PC-9 (cell line): ENCODE data around the gene HGS. TPM values are rescaled to one million over a fixed set of nuclear protein-coding genes. Genes with fewer than 3 reads are reported as not detected.

ENCODE experiments used
- BruUV-seq: library from RNA; stranded (reverse); fragments of 400-500 nt; replicated peaks from 2 replicates; lab custom pipeline; 2021; lab: Mats Ljungman, UMichigan
- CTCF ChIA-PET: fragments of 300-600 bp; sonication (Branson Sonifier 250); formaldehyde crosslinking; loops from one replicate; lab custom pipeline; 2022; ENCODE audit warnings: antibody characterized with exemption; lab: Charles Lee
- POLR2A ChIA-PET: fragments of 300-600 bp; sonication (Branson Sonifier 250); formaldehyde crosslinking; loops from one replicate; lab custom pipeline; 2022; ENCODE audit warnings: antibody characterized with exemption; ENCODE audit not compliant: unreplicated experiment; lab: Charles Lee
- DNase-seq, 2 experiments: peaks; one replicate each; pipeline versions ENCODE4 v3.0.0 to v3.0.0-alpha.2; 2015 to 2022; ENCODE audit warnings: mixed read lengths in 1 of 2
- H2AFZ ChIP-seq: fragments of 200-600 bp; sonication (generic); 2 replicates; pipeline ENCODE4 v1.8.1; 2017; ENCODE audit warnings: antibody characterized with exemption
- H3F3A ChIP-seq: fragments of 200-600 bp; sonication (generic); 2 replicates; pipeline ENCODE4 v1.8.1; 2017; ENCODE audit warnings: antibody characterized with exemption, mild to moderate bottlenecking, low read depth; ENCODE audit not compliant: insufficient read depth
- H3K27ac ChIP-seq: fragments of 200-600 bp; sonication (generic); 2 replicates; pipeline ENCODE4 v1.6.1; 2016; ENCODE audit warnings: mixed run types
- H3K27me3 ChIP-seq: fragments of 200-600 bp; sonication (generic); 2 replicates; pipeline ENCODE4 v1.6.1; 2016; ENCODE audit warnings: low read depth, mixed run types; ENCODE audit not compliant: insufficient read depth
- H3K36me3 ChIP-seq: fragments of 200-600 bp; sonication (generic); 2 replicates; pipeline ENCODE4 v1.6.1; 2016; ENCODE audit warnings: low read depth, mixed run types
- H3K4me1 ChIP-seq: fragments of 200-600 bp; sonication (generic); replicated peaks from 2 replicates; pipeline ENCODE4 v1.6.1; 2016; ENCODE audit warnings: mixed run types; ENCODE audit not compliant: insufficient read depth
- H3K4me2 ChIP-seq: fragments of 200-600 bp; sonication (generic); 2 replicates; pipeline ENCODE4 v1.6.1; 2017; ENCODE audit warnings: mixed run types
- H3K4me3 ChIP-seq: fragments of 200-600 bp; sonication (generic); 2 replicates; pipeline ENCODE4 v1.6.1; 2016; ENCODE audit warnings: mixed run types
- H3K79me2 ChIP-seq: fragments of 200-600 bp; sonication (generic); 2 replicates; pipeline ENCODE4 v1.6.1; 2017; ENCODE audit warnings: low read depth, mixed run types
- H3K9me2 ChIP-seq: fragments of 200-600 bp; sonication (generic); 2 replicates; pipeline ENCODE4 v1.8.1; 2017; ENCODE audit warnings: mild to moderate bottlenecking; ENCODE audit not compliant: insufficient read depth
- H3K9me3 ChIP-seq: fragments of 200-600 bp; sonication (generic); 2 replicates; pipeline ENCODE4 v1.8.1; 2016; ENCODE audit warnings: low read depth; ENCODE audit not compliant: insufficient read depth
- H4K20me1 ChIP-seq: fragments of 200-600 bp; sonication (generic); 2 replicates; pipeline ENCODE4 v1.8.1; 2017; ENCODE audit not compliant: insufficient read depth
- CTCF ChIP-seq: fragments of 200-600 bp; sonication (generic); conservative IDR thresholded peaks from 2 replicates; pipeline ENCODE4 v1.6.1; 2017; ENCODE audit warnings: mixed run types, antibody characterized with exemption, mild to moderate bottlenecking, moderate library complexity
- EZH2 ChIP-seq: fragments of 200-600 bp; sonication (generic); IDR thresholded peaks from 2 replicates; pipeline ENCODE4 v1.8.0; 2017; ENCODE audit warnings: antibody characterized with exemption, low read depth
- intact Hi-C: fragments of 100-400 bp; cut with micrococcal nuclease; formaldehyde crosslinking; loops from one replicate; pipeline ENCODE4 v1.10.0; 2022; ENCODE audit not compliant: unreplicated experiment
- microRNA-seq: library from miRNA; unstranded; fragments of <30 nt; microRNA quantifications from one replicate; pipeline ENCODE4 v1.2.0, GENCODE V29; 2021; ENCODE audit warnings: borderline number of aligned reads, borderline replicate concordance
- total RNA-seq: library from RNA; stranded (reverse); gene quantifications from 2 replicates; pipeline ENCODE4 v1.2.3, GENCODE V29; 2021

The HGS gene
- total RNA-seq, 1 experiment from 2014 or later = 166 TPM

- intact Hi-C loops = no loop called here
- Histone ChIP-seq H3K4me3 (no peak overlapping the region), H3K4me2 (no peak overlapping the region), H3K9me2 (no peaks in the 10 kb centered on the region), H2AFZ (no peak overlapping the region), H3K9me3 (no peaks in the 10 kb centered on the region), H3K79me2 (no peaks in the 10 kb centered on the region), H3K36me3 (no peaks in the 10 kb centered on the region), H3K27ac (no peak overlapping the region), H3K27me3 (no peaks in the 10 kb centered on the region), H3K4me1 (no peaks in the 10 kb centered on the region), H3F3A (no peaks in the 10 kb centered on the region), H4K20me1 (no peaks in the 10 kb centered on the region)
- TF ChIP-seq EZH2 (no peak), CTCF (no peak)
- CTCF ChIA-PET = no interaction called here
- POLR2A ChIA-PET = no interaction called here
- BruUV-seq = no TSS peak
- DNase-seq = no peak
These were observed 56.7 kb downstream of the HGS start for GRCh38 chr17:81740395-81740961.

GRCh38 chr17:81741049-81741593, 57.3 kb downstream of the HGS start:
- Histone ChIP-seq H2AFZ (no peak overlapping the region), H3F3A (no peaks in the 10 kb centered on the region), H3K4me2 (no peak overlapping the region), H3K4me1 (no peaks in the 10 kb centered on the region), H3K4me3 (no peak overlapping the region), H3K9me2 (no peaks in the 10 kb centered on the region), H3K36me3 (no peaks in the 10 kb centered on the region), H4K20me1 (no peaks in the 10 kb centered on the region), H3K27me3 (no peaks in the 10 kb centered on the region), H3K79me2 (no peaks in the 10 kb centered on the region), H3K27ac (no peak overlapping the region), H3K9me3 (no peaks in the 10 kb centered on the region)
- no peak for DNase-seq
- no TSS peak for BruUV-seq
- POLR2A ChIA-PET = no interaction called here
- TF ChIP-seq CTCF = no peak
- no peak for TF ChIP-seq EZH2
- CTCF ChIA-PET = no interaction called here
- intact Hi-C loops = no loop called here

- H3K79me2 ChIP-seq = no peaks in the 10 kb centered on the region
- CTCF ChIA-PET = no interaction called here
- H3K4me2 ChIP-seq = no peak overlapping the region
- intact Hi-C loops = no loop called here
- no TSS peak for BruUV-seq
- H2AFZ ChIP-seq = no peak overlapping the region
- H3F3A ChIP-seq = no peaks in the 10 kb centered on the region
- no peaks in the 10 kb centered on the region for H3K4me1 ChIP-seq
- no peaks in the 10 kb centered on the region for H3K27me3 ChIP-seq
- DNase-seq = no peak
- H3K9me3 ChIP-seq = no peaks in the 10 kb centered on the region
- H3K9me2 ChIP-seq = no peaks in the 10 kb centered on the region
- no peaks in the 10 kb centered on the region for H3K36me3 ChIP-seq
- no peak overlapping the region for H3K27ac ChIP-seq
- TF ChIP-seq CTCF (no peak), EZH2 (no peak)
- no peaks in the 10 kb centered on the region for H4K20me1 ChIP-seq
- POLR2A ChIA-PET = no interaction called here
- no peak overlapping the region for H3K4me3 ChIP-seq
These were observed 58.0 kb downstream of the HGS start for GRCh38 chr17:81741594-81742452.

Small RNA genes lying within 50 kb of the gene (microRNA-seq; reads per million reads assigned to microRNA genes)
- gene MIR6786 = not detected

Other genes with a start within 250 kb of the HGS start
- gene ACTG1, start 171.2 kb upstream of the HGS start, total RNA-seq = 3,629 and 4,502 TPM in 2 replicates
- 4.3 and 11.5 TPM in 2 replicates for gene FSCN2, start 155.6 kb upstream of the HGS start, total RNA-seq
- 34.0 and 43.8 TPM in 2 replicates for gene FAAP100, start 131.7 kb upstream of the HGS start, total RNA-seq
- gene NPLOC4, start 46.9 kb upstream of the HGS start, total RNA-seq = 154 and 208 TPM in 2 replicates
- 8.6 and 15.0 TPM in 2 replicates for gene TSPAN10, start 46.8 kb upstream of the HGS start, total RNA-seq
- 0.68 and 1.3 TPM in 2 replicates for gene PDE6G, start 27.5 kb upstream of the HGS start, total RNA-seq
- 40.2 and 66.0 TPM in 2 replicates for gene OXLD1, start 17.4 kb upstream of the HGS start, total RNA-seq
- 29.3 and 30.0 TPM in 2 replicates for gene CCDC137, start 17.3 kb upstream of the HGS start, total RNA-seq
- 41.7 and 48.3 TPM in 2 replicates for gene ARL16, start 214 bp upstream of the HGS start, total RNA-seq
- 98.6 and 142 TPM in 2 replicates for gene MRPL12, start 19.4 kb downstream of the HGS start, total RNA-seq
- 83.6 and 86.5 TPM in 2 replicates for gene SLC25A10, start 28.3 kb downstream of the HGS start, total RNA-seq
- gene GCGR, start 120.1 kb downstream of the HGS start, total RNA-seq = not detected in 2 replicates
- 53.8 and 84.0 TPM in 2 replicates for gene MCRIP1, start 149.3 kb downstream of the HGS start, total RNA-seq
- gene PPP1R27, start 151.0 kb downstream of the HGS start, total RNA-seq = not detected in 2 replicates
- gene P4HB, start 176.5 kb downstream of the HGS start, total RNA-seq = 636 and 782 TPM in 2 replicates
- 242 and 309 TPM in 2 replicates for gene ARHGDIA, start 187.3 kb downstream of the HGS start, total RNA-seq
- gene ALYREF, start 207.6 kb downstream of the HGS start, total RNA-seq = 138 and 156 TPM in 2 replicates
- 187 and 256 TPM in 2 replicates for gene ANAPC11, start 207.7 kb downstream of the HGS start, total RNA-seq
- gene NPB, start 218.2 kb downstream of the HGS start, total RNA-seq = 0.83 and 1.1 TPM in 2 replicates
- 54.7 and 82.2 TPM in 2 replicates for gene PCYT2, start 227.4 kb downstream of the HGS start, total RNA-seq
- gene SIRT7, start 234.2 kb downstream of the HGS start, total RNA-seq = 78.3 and 98.5 TPM in 2 replicates
- gene MAFG, start 243.7 kb downstream of the HGS start, total RNA-seq = 79.5 and 85.9 TPM in 2 replicates